Activated naive CD8-positive, alpha-beta T cell (primary cell): Measurements from ENCODE around the gene SLC13A3.

Experiments used
- H3K27ac Mint-ChIP-seq: one replicate; pipeline ENCODE4 v1.8.0; 2021; ENCODE audit warnings: mixed read lengths
- H3K27me3 Mint-ChIP-seq: one replicate; pipeline ENCODE4 v1.8.0; 2021; ENCODE audit warnings: mixed read lengths
- H3K36me3 Mint-ChIP-seq: one replicate; pipeline ENCODE4 v1.8.0; 2021; ENCODE audit warnings: mixed read lengths
- H3K4me1 Mint-ChIP-seq: one replicate; pipeline ENCODE4 v1.8.0; 2021; ENCODE audit warnings: low read depth, mixed read lengths
- H3K4me3 Mint-ChIP-seq: one replicate; pipeline ENCODE4 v1.8.0; 2021; ENCODE audit warnings: mild to moderate bottlenecking, mixed read lengths
- H3K9me3 Mint-ChIP-seq: one replicate; pipeline ENCODE4 v1.8.0; 2021; ENCODE audit warnings: low read depth, mixed read lengths

Gene SLC13A3

DNA sequence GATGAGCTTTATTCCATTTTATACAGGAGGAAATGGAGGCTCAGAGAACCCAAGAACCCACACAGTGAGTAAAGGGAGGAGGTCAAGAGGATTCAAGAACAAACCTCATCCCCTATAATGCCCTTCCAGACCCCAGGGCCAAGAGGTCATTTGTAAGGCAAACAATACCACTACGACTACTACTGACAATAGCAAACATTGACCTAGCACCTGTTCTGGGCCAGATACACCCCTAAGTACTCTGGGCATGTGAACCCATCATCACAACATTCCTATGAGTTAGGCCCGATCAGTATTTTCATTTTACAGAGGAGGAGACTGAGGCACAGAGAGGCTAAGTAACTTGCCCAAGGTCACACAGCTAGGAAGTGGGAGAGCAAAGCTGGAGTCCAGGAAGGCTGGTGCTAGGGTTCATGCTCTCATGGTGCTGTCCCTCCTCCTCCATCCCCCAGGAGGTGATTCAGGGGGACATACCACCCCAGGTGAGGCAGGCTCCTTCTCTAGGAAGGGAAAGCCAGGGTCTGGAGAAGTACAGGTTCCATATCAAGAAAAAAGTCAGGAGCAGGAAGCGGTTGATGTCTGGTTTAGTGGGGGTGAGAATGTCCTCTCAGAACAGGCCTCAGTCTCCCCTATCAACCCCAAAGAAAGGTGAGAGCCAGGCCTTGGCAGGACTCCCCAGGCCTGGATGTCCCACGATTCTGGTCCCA is 13.7 kb downstream of the SLC13A3 start:
- H3K4me1 Mint-ChIP-seq: no peaks in the 10 kb centered on the region
- no peak overlapping the region for H3K4me3 Mint-ChIP-seq
- peaks cover 5% of the 10 kb centered on the region for H3K27me3 Mint-ChIP-seq
- H3K9me3 Mint-ChIP-seq: no peaks in the 10 kb centered on the region
- H3K27ac Mint-ChIP-seq: no peak overlapping the region
- peaks cover 2% of the 10 kb centered on the region for H3K36me3 Mint-ChIP-seq

- H3K27me3 Mint-ChIP-seq: peaks cover 3% of the 10 kb centered on the region
- no peak overlapping the region for H3K27ac Mint-ChIP-seq
- H3K4me3 Mint-ChIP-seq: no peak overlapping the region
- H3K9me3 Mint-ChIP-seq: no peaks in the 10 kb centered on the region
- no peaks in the 10 kb centered on the region for H3K4me1 Mint-ChIP-seq
- H3K36me3 Mint-ChIP-seq: peaks cover 2% of the 10 kb centered on the region
Observed at GRCh38 chr20:46637020-46637419, 14.2 kb downstream of the SLC13A3 start.

GRCh38 chr20:46636514-46636913 is 14.7 kb downstream of the SLC13A3 start:
- peaks cover 3% of the 10 kb centered on the region for H3K27me3 Mint-ChIP-seq
- no peak overlapping the region for H3K27ac Mint-ChIP-seq
- no peaks in the 10 kb centered on the region for H3K4me1 Mint-ChIP-seq
- no peaks in the 10 kb centered on the region for H3K9me3 Mint-ChIP-seq
- H3K36me3 Mint-ChIP-seq: peaks cover 2% of the 10 kb centered on the region
- no peak overlapping the region for H3K4me3 Mint-ChIP-seq

GRCh38 chr20:46635514-46636136 is 15.6 kb downstream of the SLC13A3 start:
- H3K9me3 Mint-ChIP-seq: no peaks in the 10 kb centered on the region
- H3K27ac Mint-ChIP-seq: no peak overlapping the region
- H3K4me3 Mint-ChIP-seq: no peak overlapping the region
- H3K27me3 Mint-ChIP-seq: peaks cover 3% of the 10 kb centered on the region
- no peaks in the 10 kb centered on the region for H3K4me1 Mint-ChIP-seq
- H3K36me3 Mint-ChIP-seq: peaks cover 2% of the 10 kb centered on the region

DNA sequence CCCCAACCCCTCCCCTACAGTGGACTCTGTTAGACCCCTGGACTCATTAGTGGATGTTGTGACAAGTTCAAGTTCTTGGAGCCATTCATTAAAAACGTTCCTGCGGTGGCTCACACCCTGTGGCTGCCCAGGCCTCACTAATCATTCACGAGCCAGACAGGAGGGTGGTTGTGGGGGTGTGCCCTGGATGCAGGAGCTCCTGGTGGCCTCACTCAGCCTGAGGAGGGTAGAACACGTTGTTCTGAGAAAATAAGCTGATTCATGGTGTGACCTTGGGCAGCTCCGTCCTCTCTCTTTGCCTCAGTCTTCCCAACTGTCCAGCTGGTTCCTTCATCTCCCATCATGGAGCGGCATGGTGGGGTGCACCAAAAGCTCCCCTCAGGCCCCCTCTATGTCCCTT is 16.7 kb downstream of the SLC13A3 start:
- H3K36me3 Mint-ChIP-seq: peaks cover 2% of the 10 kb centered on the region
- peaks cover 6% of the 10 kb centered on the region for H3K27me3 Mint-ChIP-seq
- no peaks in the 10 kb centered on the region for H3K4me1 Mint-ChIP-seq
- no peak overlapping the region for H3K4me3 Mint-ChIP-seq
- no peak overlapping the region for H3K27ac Mint-ChIP-seq
- peaks cover 4% of the 10 kb centered on the region for H3K9me3 Mint-ChIP-seq

DNA sequence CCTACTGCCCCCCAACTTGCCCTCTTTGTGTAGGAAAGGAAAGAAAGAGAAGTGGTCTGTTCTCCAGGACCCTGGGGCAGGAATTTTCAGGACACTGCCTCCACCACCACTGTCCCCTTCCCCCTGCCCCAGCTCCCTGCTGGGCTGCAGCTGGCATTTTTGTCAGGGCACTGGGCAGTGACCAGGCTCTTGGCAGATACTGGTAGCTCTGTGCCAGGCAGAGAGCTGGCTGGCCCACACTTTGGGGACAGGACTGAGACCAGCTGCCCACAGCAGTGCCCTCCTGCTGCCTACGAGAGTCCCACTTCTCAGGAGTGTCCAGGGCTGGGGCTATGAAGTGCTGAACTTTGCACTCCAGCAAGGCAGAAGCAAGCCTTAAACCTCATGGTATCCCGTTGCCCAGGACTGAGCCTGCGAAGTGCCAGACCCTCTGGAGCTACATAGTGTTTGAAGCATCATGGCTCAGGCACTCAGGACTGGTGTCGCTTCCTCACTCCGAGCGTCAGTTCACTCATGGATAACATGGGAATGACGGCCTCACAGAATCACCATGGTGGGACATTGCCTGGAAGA is 19.3 kb downstream of the SLC13A3 start:
- no peaks in the 10 kb centered on the region for H3K4me1 Mint-ChIP-seq
- no peak overlapping the region for H3K4me3 Mint-ChIP-seq
- no peak overlapping the region for H3K27ac Mint-ChIP-seq
- H3K36me3 Mint-ChIP-seq: no peaks in the 10 kb centered on the region
- peaks cover 7% of the 10 kb centered on the region for H3K9me3 Mint-ChIP-seq
- H3K27me3 Mint-ChIP-seq: peaks cover 10% of the 10 kb centered on the region

DNA sequence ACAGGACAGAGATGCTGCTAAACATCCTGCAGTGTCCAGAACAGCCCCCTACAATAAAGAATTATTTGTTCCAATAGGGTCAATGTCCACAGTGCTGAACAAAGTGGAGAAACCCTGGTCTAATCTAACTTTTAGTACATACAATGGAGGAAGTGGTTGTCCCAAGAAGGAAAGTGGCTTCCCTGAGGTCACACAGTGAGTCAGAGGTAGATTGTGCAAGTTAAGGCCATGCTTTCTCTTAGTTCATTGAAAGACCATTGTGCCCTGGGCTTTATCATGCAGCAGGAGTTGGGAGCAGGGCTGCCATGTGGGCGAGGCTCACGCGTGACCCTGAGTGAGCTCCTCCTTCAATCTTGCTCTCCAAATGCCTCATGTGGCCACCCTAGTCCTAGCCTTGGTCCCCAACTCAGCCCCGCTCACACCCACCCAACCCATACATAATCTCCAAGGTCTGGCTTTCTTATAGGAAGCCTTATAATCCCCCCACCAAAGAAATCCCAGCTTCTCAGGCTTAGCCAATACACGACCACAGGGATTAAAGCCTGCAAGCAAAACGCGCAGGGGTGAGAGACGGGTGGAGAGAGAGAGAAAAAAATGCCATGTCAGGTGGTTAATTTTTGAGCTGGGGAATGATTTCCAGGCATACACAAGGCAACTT is 19.9 kb downstream of the SLC13A3 start:
- Mint-ChIP-seq H3K36me3 (no peaks in the 10 kb centered on the region), H3K27ac (no peak overlapping the region), H3K9me3 (peaks cover 7% of the 10 kb centered on the region), H3K4me3 (no peak overlapping the region), H3K27me3 (peaks cover 14% of the 10 kb centered on the region), H3K4me1 (no peaks in the 10 kb centered on the region)

- Mint-ChIP-seq H3K27ac (no peak overlapping the region), H3K4me1 (no peaks in the 10 kb centered on the region), H3K9me3 (peaks cover 7% of the 10 kb centered on the region), H3K4me3 (no peak overlapping the region), H3K27me3 (peaks cover 14% of the 10 kb centered on the region), H3K36me3 (no peaks in the 10 kb centered on the region)
Observed at GRCh38 chr20:46630306-46630705, 21.0 kb downstream of the SLC13A3 start.

- H3K27me3 Mint-ChIP-seq: peaks cover 10% of the 10 kb centered on the region
- H3K36me3 Mint-ChIP-seq: peaks cover under 1% of the 10 kb centered on the region
- H3K4me3 Mint-ChIP-seq: no peak overlapping the region
- no peak overlapping the region for H3K27ac Mint-ChIP-seq
- peaks cover 7% of the 10 kb centered on the region for H3K9me3 Mint-ChIP-seq
- H3K4me1 Mint-ChIP-seq: no peaks in the 10 kb centered on the region
Observed at GRCh38 chr20:46629341-46629740, 21.9 kb downstream of the SLC13A3 start.

DNA sequence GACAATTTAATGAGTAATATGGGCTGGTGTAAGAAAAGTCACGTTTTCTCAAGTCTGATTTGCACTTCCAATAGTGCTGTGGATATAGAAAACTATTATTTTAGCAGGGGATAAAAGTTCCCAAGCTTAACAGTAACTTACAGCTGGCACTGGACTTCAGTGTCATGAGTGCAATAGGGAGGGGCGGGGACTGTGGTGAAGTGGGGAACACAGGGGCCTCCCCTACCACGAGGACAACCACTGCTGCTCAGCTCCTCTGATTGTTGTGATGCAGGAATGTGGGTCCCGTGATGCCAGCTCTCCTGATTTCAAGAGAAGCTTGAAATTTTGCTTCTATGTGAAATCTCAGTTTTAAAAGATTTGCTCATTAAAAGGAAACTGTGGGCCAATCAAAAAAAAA is 24.0 kb downstream of the SLC13A3 start:
- Mint-ChIP-seq H3K27me3 (peaks cover 18% of the 10 kb centered on the region), H3K36me3 (peaks cover 5% of the 10 kb centered on the region), H3K4me1 (no peaks in the 10 kb centered on the region)

GRCh38 chr20:46626758-46627157 is 24.5 kb downstream of the SLC13A3 start:
- Mint-ChIP-seq H3K27me3 (peaks cover 18% of the 10 kb centered on the region), H3K27ac (no peak overlapping the region), H3K4me3 (no peak overlapping the region), H3K36me3 (peaks cover 5% of the 10 kb centered on the region), H3K4me1 (no peaks in the 10 kb centered on the region), H3K9me3 (peaks cover 14% of the 10 kb centered on the region)

More for the DNA sequence above, 24.0 kb downstream of the SLC13A3 start:
- Mint-ChIP-seq H3K27ac (no peak overlapping the region), H3K9me3 (peaks cover 14% of the 10 kb centered on the region), H3K4me3 (no peak overlapping the region)

DNA sequence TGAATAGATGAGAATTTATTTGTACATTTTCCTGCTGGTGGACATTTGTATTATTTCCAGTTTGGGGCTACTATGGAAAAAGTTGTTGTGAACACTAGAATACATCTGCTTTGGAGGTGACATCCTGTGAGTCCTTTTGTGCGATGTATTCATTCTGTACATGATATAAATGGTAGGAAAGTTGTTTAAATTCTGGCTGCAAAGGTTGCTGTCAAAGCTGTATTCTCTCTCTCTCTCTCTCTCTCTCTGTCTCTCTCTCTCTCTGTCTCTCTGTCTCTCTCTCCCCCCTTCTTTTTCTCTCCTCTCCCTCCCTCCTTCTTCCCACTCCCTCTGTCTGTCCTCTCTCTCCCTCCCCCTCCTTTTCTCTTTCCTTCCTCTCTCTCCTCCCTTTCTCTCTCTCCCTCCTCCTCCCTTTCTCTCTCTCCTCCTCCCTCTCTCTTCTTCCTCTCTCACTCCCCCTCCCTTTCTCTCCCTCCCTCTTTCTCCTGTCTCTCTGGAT is 25.3 kb downstream of the SLC13A3 start:
- H3K27ac Mint-ChIP-seq: no peak overlapping the region
- H3K9me3 Mint-ChIP-seq: peaks cover 14% of the 10 kb centered on the region
- no peak overlapping the region for H3K4me3 Mint-ChIP-seq
- no peaks in the 10 kb centered on the region for H3K4me1 Mint-ChIP-seq
- peaks cover 18% of the 10 kb centered on the region for H3K27me3 Mint-ChIP-seq
- peaks cover 5% of the 10 kb centered on the region for H3K36me3 Mint-ChIP-seq

DNA sequence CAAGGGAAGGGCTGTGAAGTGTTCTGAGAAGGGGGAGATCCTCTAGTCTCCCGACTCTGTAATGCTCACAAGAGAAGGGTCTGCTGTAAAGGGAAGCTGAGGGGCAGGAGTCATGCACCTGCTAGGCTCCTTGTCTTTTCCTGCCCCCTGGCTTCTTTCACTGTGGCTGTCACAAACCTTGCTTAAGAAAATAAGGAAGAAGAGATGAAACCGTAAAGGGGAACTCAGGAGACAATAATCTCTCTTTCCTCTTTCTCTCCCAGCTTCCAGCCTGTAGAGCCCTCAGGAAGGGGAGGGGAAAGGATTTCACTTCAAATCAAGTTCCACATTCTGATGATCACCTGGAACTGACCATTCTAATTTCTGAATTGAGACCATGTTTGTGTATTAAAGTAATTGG is 26.3 kb downstream of the SLC13A3 start:
- Mint-ChIP-seq H3K4me1 (no peaks in the 10 kb centered on the region), H3K27me3 (peaks cover 15% of the 10 kb centered on the region), H3K4me3 (no peak overlapping the region), H3K27ac (no peak overlapping the region), H3K36me3 (peaks cover 5% of the 10 kb centered on the region), H3K9me3 (peaks cover 14% of the 10 kb centered on the region)

DNA sequence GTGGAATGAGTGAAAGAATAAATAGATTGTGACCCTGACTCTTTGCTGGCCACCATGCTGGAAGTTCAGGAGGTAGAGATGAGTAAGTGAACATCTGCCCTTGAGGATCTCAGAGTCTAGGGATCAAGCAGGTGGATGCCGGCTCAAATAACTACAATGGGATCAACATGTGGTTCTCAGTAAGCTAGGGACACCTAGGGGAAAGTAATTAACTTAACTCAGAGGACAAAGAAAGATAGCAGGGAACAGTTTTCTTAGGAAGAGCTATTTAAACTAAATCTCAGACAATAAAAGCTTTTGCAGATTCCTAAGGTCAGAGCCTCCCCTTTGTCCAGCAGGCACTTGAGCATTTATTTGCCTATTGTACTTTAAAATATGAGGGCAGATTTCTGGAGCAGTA is 29.1 kb downstream of the SLC13A3 start:
- H3K4me1 Mint-ChIP-seq: no peaks in the 10 kb centered on the region
- H3K9me3 Mint-ChIP-seq: peaks cover 7% of the 10 kb centered on the region
- H3K4me3 Mint-ChIP-seq: no peak overlapping the region
- H3K27ac Mint-ChIP-seq: no peak overlapping the region
- H3K27me3 Mint-ChIP-seq: peaks cover 15% of the 10 kb centered on the region
- peaks cover 5% of the 10 kb centered on the region for H3K36me3 Mint-ChIP-seq

GRCh38 chr20:46621492-46621891 is 29.8 kb downstream of the SLC13A3 start:
- H3K27ac Mint-ChIP-seq: no peak overlapping the region
- no peak overlapping the region for H3K4me3 Mint-ChIP-seq
- H3K4me1 Mint-ChIP-seq: no peaks in the 10 kb centered on the region
- H3K36me3 Mint-ChIP-seq: peaks cover 5% of the 10 kb centered on the region
- peaks cover 7% of the 10 kb centered on the region for H3K9me3 Mint-ChIP-seq
- H3K27me3 Mint-ChIP-seq: peaks cover 11% of the 10 kb centered on the region
